HCT116 (cell line): ENCODE measurements around the gene SLC25A21.

ENCODE experiments used
- CTCF ChIP-seq, 3 experiments: fragments of 200-600 bp in 1 of 3; sonication (generic) in 1 of 3; IDR thresholded peaks in 2 of 3; conservative IDR thresholded peaks in 1 of 3; 2 replicates each; pipeline ENCODE4 v1.5.1; 2012 to 2017; ENCODE audit warnings: low read depth in 2 of 3, low read length in 2 of 3, antibody characterized with exemption in 1 of 3, borderline replicate concordance in 1 of 3, control low read depth in 1 of 3, mild to moderate bottlenecking in 1 of 3, mixed read lengths in 1 of 3, mixed run types in 1 of 3, moderate library complexity in 1 of 3; ENCODE audit not compliant: insufficient read depth in 1 of 3
- ELF1 ChIP-seq: IDR thresholded peaks from 2 replicates; pipeline ENCODE4 v1.6.1; 2012; ENCODE audit warnings: low read depth, borderline replicate concordance
- EZH2 ChIP-seq: fragments of 200-600 bp; sonication (generic); IDR thresholded peaks from 2 replicates; pipeline ENCODE4 v1.6.1; 2017; ENCODE audit warnings: antibody characterized with exemption, mixed run types
- EZH2phosphoT487 ChIP-seq: fragments of 200-600 bp; IDR thresholded peaks from 2 replicates; pipeline ENCODE4 v1.6.1; 2018; ENCODE audit warnings: antibody characterized with exemption, borderline replicate concordance
- JUND ChIP-seq: IDR thresholded peaks from 2 replicates; pipeline ENCODE4 v1.6.1; 2012
- MAX ChIP-seq: IDR thresholded peaks from 2 replicates; pipeline ENCODE4 v1.6.1; 2012
- POLR2AphosphoS5 ChIP-seq: IDR thresholded peaks from 2 replicates; pipeline ENCODE4 v1.6.1; 2011; ENCODE audit warnings: mild to moderate bottlenecking, low read depth, low read length, moderate library complexity
- RAD21 ChIP-seq: IDR thresholded peaks from 2 replicates; pipeline ENCODE4 v1.6.1; 2012; ENCODE audit warnings: low read depth, mild to moderate bottlenecking
- REST ChIP-seq: IDR thresholded peaks from 2 replicates; pipeline ENCODE4 v1.6.1; 2012; ENCODE audit warnings: low read depth
- SP1 ChIP-seq: IDR thresholded peaks from 2 replicates; pipeline ENCODE4 v1.6.1; 2012; ENCODE audit warnings: low read depth
- YY1 ChIP-seq: IDR thresholded peaks from 2 replicates; pipeline ENCODE4 v1.6.1; 2011; ENCODE audit warnings: low read length, low read depth, moderate library complexity, mild to moderate bottlenecking; ENCODE audit not compliant: insufficient replicate concordance; ENCODE audit errors: extremely low read depth
- ZBTB33 ChIP-seq: IDR thresholded peaks from 2 replicates; pipeline ENCODE4 v1.6.1; 2011; ENCODE audit warnings: mild to moderate bottlenecking, low read length, moderate library complexity; ENCODE audit not compliant: insufficient replicate concordance; ENCODE audit errors: extremely low read depth
- ZFX ChIP-seq: fragments of 450-650 bp; IDR thresholded peaks from 2 replicates; pipeline ENCODE4 v1.6.1; 2017

GRCh38 chr14:36726128-36726527, 446.3 kb downstream of the SLC25A21 start:
- no peak for TF ChIP-seq CTCF (IDR thresholded peaks at IDR 0.05 in 2 of 3, conservative IDR thresholded peaks at IDR 0.05 in 1 of 3; ENCODE audit: borderline replicate concordance in 1 of 3, insufficient read depth in 1 of 3, low read depth in 2 of 3, low read length in 2 of 3)
- no peak for TF ChIP-seq RAD21
- TF ChIP-seq JUND = no peak
- no peak for TF ChIP-seq EZH2phosphoT487
- TF ChIP-seq ZFX = no peak
- no peak for TF ChIP-seq ELF1
- no peak for TF ChIP-seq MAX
- no peak for TF ChIP-seq EZH2
- TF ChIP-seq SP1 = no peak
- no peak for TF ChIP-seq ZBTB33
- TF ChIP-seq YY1 = no peak
- no peak for TF ChIP-seq POLR2AphosphoS5
- TF ChIP-seq REST = no peak
